Right lobe of liver (tissue), 6 donors: ENCODE measurements around the gene DGKH. TPM values are rescaled to one million over a fixed set of nuclear protein-coding genes. Genes with fewer than 3 reads are reported as not detected.

ENCODE experiments used
- ATAC-seq, 4 donors: fragments of 200-7000 bp; cut with Tn5 transposase; one replicate each; pipeline ENCODE4 v1.9.1; 2020; ENCODE audit warnings: mild to moderate bottlenecking in 4 of 4, moderate library complexity in 4 of 4
- DNase-seq, 3 donors: peaks; one replicate each; pipeline ENCODE4 v3.0.0-alpha.2; 2020
- H3K27ac ChIP-seq, 3 donors: fragments of 200-600 bp; one replicate each; pipeline ENCODE4 v1.8.0; 2022
- H3K27me3 ChIP-seq, 2 donors: fragments of 200-600 bp; one replicate each; pipeline ENCODE4 v1.8.0; 2022
- H3K36me3 ChIP-seq, 4 donors: fragments of 200-600 bp; sonication (generic) in 1 of 4; one replicate each; pipeline versions ENCODE4 v1.5.1 to v1.8.0; 2017 to 2022; ENCODE audit warnings: control low read depth in 1 of 4
- H3K4me1 ChIP-seq, 4 donors: fragments of 200-600 bp; sonication (generic) in 1 of 4; one replicate each; pipeline versions ENCODE4 v1.5.1 to v1.8.0; 2017 to 2022; ENCODE audit warnings: control low read depth in 1 of 4
- H3K4me3 ChIP-seq, 3 donors: fragments of 200-600 bp; one replicate each; pipeline ENCODE4 v1.8.0; 2022
- H3K9me3 ChIP-seq, 4 donors: fragments of 200-600 bp; sonication (generic) in 1 of 4; one replicate each; pipeline versions ENCODE4 v1.5.1 to v1.8.0; 2017 to 2022; ENCODE audit warnings: control low read depth in 1 of 4
- CTCF ChIP-seq, 4 donors: fragments of 200-600 bp in 3 of 4; fragments of 450-650 bp in 1 of 4; IDR thresholded peaks; one replicate each; pipeline versions ENCODE4 v1.5.1 to v1.8.0; 2016 to 2022; ENCODE audit warnings: antibody characterized with exemption in 4 of 4, mild to moderate bottlenecking in 2 of 4
- POLR2A ChIP-seq: fragments of 450-650 bp; IDR thresholded peaks from one replicate; pipeline ENCODE4 v1.6.1; 2017; ENCODE audit warnings: antibody characterized with exemption, mild to moderate bottlenecking
- WGBS: methylation state at CpG from one replicate; pipeline ENCODE4 v1.1.6; 2018; ENCODE audit warnings: low coverage, low lambda C conversion rate; ENCODE audit not compliant: insufficient coverage; ENCODE audit errors: missing lambda C conversion rate; 5-methylcytosine and 5-hydroxymethylcytosine counted together
- intact Hi-C, 2 donors: fragments of 100-400 bp; cut with DNase I; formaldehyde crosslinking; loops; one replicate each; pipeline versions ENCODE4 v1.11.2 to v1.14.1; 2022
- total RNA-seq, 6 experiments: library from RNA; depleted of rRNA in 2 of 6; stranded (reverse); fragments of >200 nt in 2 of 6; fragmentation: NEBNext Ultra II Directional in 3 of 6; extraction: Animal tissue kit (Norgen Biotek cat#: 25700) in 3 of 6; gene quantifications; one replicate each; pipeline versions ENCODE4 v1.1.0 to v1.2.4, GENCODE V29; 2016 to 2023
- donor health status: DM: no; HTN: yes; CAD: no.
- donor health status: DM: no; HTN: no; CAD: no.
- donor health status: DM: no; HTN: no; CAD: no.
- donor health status: DM: no; HTN: yes; CAD: no.
- donor health status: DM: no; HTN: yes; CAD: no.

Gene DGKH
- total RNA-seq, 6 experiments from 2014 or later: 0.95 to 5.1 (median 2.2) TPM

- peak; percentile 80 to 92 (median 84) for ATAC-seq
- DNase-seq: peak in 1 of 3 donors; percentile 23
- WGBS: 71% methylated on average over 5 of the region's 5 CpGs
Observed at GRCh38 chr13:42078128-42078808, 29.8 kb downstream of the DGKH start.

GRCh38 chr13:42083138-42083770 is 34.8 kb downstream of the DGKH start:
- H3K9me3 ChIP-seq: peaks cover 0 to 2% (median 0%) of the 10 kb centered on the region in 4 donors
- H3K27me3 ChIP-seq: no peaks in the 10 kb centered on the region
- DNase-seq (no peak), ATAC-seq (no peak)
- H3K4me1 ChIP-seq: no peaks in the 10 kb centered on the region
- 84% methylated on average over 13 of the region's 16 CpGs for WGBS
- H3K36me3 ChIP-seq: no peaks in the 10 kb centered on the region
- no peak overlapping the region for H3K4me3 ChIP-seq
- no peak overlapping the region for H3K27ac ChIP-seq
- TF ChIP-seq CTCF (IDR thresholded peaks at IDR 0.05): no peak
- TF ChIP-seq POLR2A: no peak
- intact Hi-C loops: no loop called here

More at GRCh38 chr13:42078128-42078808, 29.8 kb downstream of the DGKH start:
- Histone ChIP-seq H3K9me3 (peaks cover 0 to 2% (median 0%) of the 10 kb centered on the region in 4 donors), H3K4me3 (no peak overlapping the region), H3K4me1 (no peaks in the 10 kb centered on the region), H3K36me3 (no peaks in the 10 kb centered on the region), H3K27ac (no peak overlapping the region), H3K27me3 (no peaks in the 10 kb centered on the region)
- intact Hi-C loops: no loop called here
- peak; percentile 22 to 32 (median 28) for TF ChIP-seq CTCF (IDR thresholded peaks at IDR 0.05)
- no peak for TF ChIP-seq POLR2A

- Histone ChIP-seq H3K4me1 (no peaks in the 10 kb centered on the region), H3K27ac (no peak overlapping the region), H3K4me3 (no peak overlapping the region), H3K36me3 (no peaks in the 10 kb centered on the region), H3K9me3 (peaks cover 0 to 2% (median 0%) of the 10 kb centered on the region in 4 donors), H3K27me3 (no peaks in the 10 kb centered on the region)
- ATAC-seq (no peak), DNase-seq (no peak)
- 88% methylated on average over 1 of the region's 1 CpG for WGBS
- intact Hi-C loops: no loop called here
- TF ChIP-seq CTCF (IDR thresholded peaks at IDR 0.05) (no peak), POLR2A (no peak)
Observed at GRCh38 chr13:42084722-42085121, 36.3 kb downstream of the DGKH start.

GRCh38 chr13:42086582-42086981 is 38.1 kb downstream of the DGKH start:
- TF ChIP-seq CTCF (IDR thresholded peaks at IDR 0.05) (no peak), POLR2A (no peak)
- intact Hi-C loops: no loop called here
- no peaks in the 10 kb centered on the region for H3K27me3 ChIP-seq
- no peaks in the 10 kb centered on the region for H3K4me1 ChIP-seq
- no peaks in the 10 kb centered on the region for H3K9me3 ChIP-seq
- ATAC-seq (no peak), DNase-seq (no peak)
- no peak overlapping the region for H3K27ac ChIP-seq
- H3K4me3 ChIP-seq: no peak overlapping the region
- no peaks in the 10 kb centered on the region for H3K36me3 ChIP-seq
- 100% methylated on average over 1 of the region's 1 CpG for WGBS
